Neural cell (in vitro differentiated cells): ENCODE measurements around the gene FOCAD. TPM values are rescaled to one million over a fixed set of nuclear protein-coding genes. Genes with fewer than 3 reads are reported as not detected.

Experiments used
- H2AFZ ChIP-seq: fragments of 200-600, 300-800 bp; sonication (generic), shearing (Covaris generic); 2 replicates; pipeline ENCODE4 v1.6.0; 2014; ENCODE audit warnings: low read depth, mild to moderate bottlenecking, antibody characterized with exemption, low read length, moderate library complexity
- H3F3A ChIP-seq: fragments of 200-600 bp; shearing (Covaris generic); 2 replicates; pipeline ENCODE4 v1.6.1; 2016; ENCODE audit warnings: mild to moderate bottlenecking, moderate library complexity, mixed read lengths, antibody characterized with exemption, low read length; ENCODE audit not compliant: insufficient read depth, poor library complexity, severe bottlenecking
- H3K27ac ChIP-seq: fragments of 200-600, 300-800 bp; sonication (generic), shearing (Covaris generic); 2 replicates; pipeline ENCODE4 v1.5.1; 2014; ENCODE audit warnings: mild to moderate bottlenecking, low read length, moderate library complexity
- H3K27me3 ChIP-seq: fragments of 300-800, 200-600 bp; sonication (generic), shearing (Covaris generic); 2 replicates; pipeline ENCODE4 v1.6.0; 2014; ENCODE audit warnings: mild to moderate bottlenecking, low read depth, low read length, moderate library complexity; ENCODE audit not compliant: insufficient read depth
- H3K36me3 ChIP-seq: fragments of 300-800, 200-600 bp; sonication (generic), shearing (Covaris generic); 2 replicates; pipeline ENCODE4 v1.5.1; 2014; ENCODE audit warnings: mild to moderate bottlenecking, antibody characterized with exemption, low read length, moderate library complexity; ENCODE audit not compliant: insufficient read depth
- H3K4me2 ChIP-seq: fragments of 300-800, 200-600 bp; sonication (generic), shearing (Covaris generic); 2 replicates; pipeline ENCODE4 v1.6.0; 2014; ENCODE audit warnings: mild to moderate bottlenecking, low read length
- H3K4me3 ChIP-seq: fragments of 300-800, 200-600 bp; sonication (generic), shearing (Covaris generic); 2 replicates; pipeline ENCODE4 v1.5.1; 2014; ENCODE audit warnings: mild to moderate bottlenecking, low read length, moderate library complexity
- H3K79me2 ChIP-seq: fragments of 200-600 bp; shearing (Covaris generic); replicated peaks from 2 replicates; pipeline ENCODE4 v1.6.0; 2014; ENCODE audit warnings: mild to moderate bottlenecking, low read length, moderate library complexity; ENCODE audit not compliant: insufficient read depth
- H3K9ac ChIP-seq: fragments of 300-800, 200-600 bp; sonication (generic), shearing (Covaris generic); 2 replicates; pipeline ENCODE4 v1.6.1; 2016; ENCODE audit warnings: mild to moderate bottlenecking, low read length, mixed read lengths
- H3K9me2 ChIP-seq: fragments of 200-600 bp; shearing (Covaris generic); 2 replicates; pipeline ENCODE4 v1.6.1; 2016; ENCODE audit warnings: mild to moderate bottlenecking, low read length, mixed read lengths; ENCODE audit not compliant: insufficient read depth
- H3K9me3 ChIP-seq: fragments of 200-600, 300-800 bp; sonication (generic), shearing (Covaris generic); 2 replicates; pipeline ENCODE4 v1.6.1; 2016; ENCODE audit warnings: mild to moderate bottlenecking, mixed run types, low read length, moderate library complexity, mixed read lengths
- H4K20me1 ChIP-seq: fragments of 200-600 bp; shearing (Covaris generic); 2 replicates; pipeline ENCODE4 v1.6.1; 2016; ENCODE audit warnings: mild to moderate bottlenecking, mixed run types; ENCODE audit not compliant: insufficient read depth
- EP300 ChIP-seq: fragments of 450-650 bp; conservative IDR thresholded peaks from 2 replicates; pipeline ENCODE4 v1.6.1; 2014; ENCODE audit warnings: antibody characterized with exemption, mild to moderate bottlenecking, moderate library complexity; ENCODE audit not compliant: poor library complexity, severe bottlenecking
- EZH2 ChIP-seq: fragments of 200-600, 300-800 bp; shearing (Covaris generic), sonication (generic); IDR thresholded peaks from 2 replicates; pipeline ENCODE4 v1.6.1; 2014; ENCODE audit warnings: antibody characterized with exemption, low read length, borderline replicate concordance, mild to moderate bottlenecking; ENCODE audit not compliant: insufficient read depth, poor library complexity, severe bottlenecking
- MXI1 ChIP-seq: fragments of 450-650 bp; conservative IDR thresholded peaks from 2 replicates; pipeline ENCODE4 v1.6.1; 2014; ENCODE audit warnings: antibody characterized with exemption, mild to moderate bottlenecking; ENCODE audit not compliant: poor library complexity, severe bottlenecking
- POLR2AphosphoS5 ChIP-seq: IDR thresholded peaks from 2 replicates; pipeline ENCODE4 v1.6.1; 2012
- RAD21 ChIP-seq: fragments of 450-650 bp; conservative IDR thresholded peaks from 2 replicates; pipeline ENCODE4 v1.6.1; 2014; ENCODE audit warnings: antibody characterized with exemption, mild to moderate bottlenecking, moderate library complexity
- REST ChIP-seq: IDR thresholded peaks from 2 replicates; pipeline ENCODE4 v1.6.1; 2012; ENCODE audit warnings: borderline replicate concordance
- SMC3 ChIP-seq: fragments of 450-650 bp; conservative IDR thresholded peaks from 2 replicates; pipeline ENCODE4 v1.6.1; 2014; ENCODE audit warnings: antibody characterized with exemption, mild to moderate bottlenecking, moderate library complexity; ENCODE audit not compliant: poor library complexity
- TAF1 ChIP-seq: IDR thresholded peaks from 2 replicates; pipeline ENCODE4 v1.6.1; 2012; ENCODE audit warnings: low read depth
- polyA plus RNA-seq: library from polyadenylated mRNA; depleted of rRNA; stranded (reverse); fragments of >200 nt; gene quantifications from 2 replicates; pipeline ENCODE4 v1.2.3, GENCODE V29; 2014
- TF ChIP-seq, protein P1 (sequence below): fragments of 450-650 bp; IDR thresholded peaks from 2 replicates; pipeline ENCODE4 v1.5.1; 2014; ENCODE audit warnings: antibody characterized with exemption, mild to moderate bottlenecking, moderate library complexity; ENCODE audit not compliant: poor library complexity, severe bottlenecking

The FOCAD gene
- polyA plus RNA-seq, 1 donor from 2014 or later, result 23.5 TPM

GRCh38 chr9:20760246-20760891 lies 76.3 kb downstream of the FOCAD start:
- Histone ChIP-seq H3K27me3 (no peaks in the 10 kb centered on the region), H3K4me2 (no peak overlapping the region), H4K20me1 (no peaks in the 10 kb centered on the region), H3K36me3 (no peaks in the 10 kb centered on the region), H3K9me3 (no peaks in the 10 kb centered on the region), H3K9me2 (no peaks in the 10 kb centered on the region), H3K79me2 (no peaks in the 10 kb centered on the region), H3K4me3 (no peak overlapping the region), H3K27ac (no peak overlapping the region), H3K9ac (no peak overlapping the region), H3F3A (no peaks in the 10 kb centered on the region), H2AFZ (no peak overlapping the region)
- no peak for TF ChIP-seq SMC3
- no peak for TF ChIP-seq TAF1
- no peak for TF ChIP-seq POLR2AphosphoS5
- no peak for TF ChIP-seq RAD21
- no peak for TF ChIP-seq MXI1
- TF ChIP-seq EP300, result no peak
- TF ChIP-seq, protein P1, sequence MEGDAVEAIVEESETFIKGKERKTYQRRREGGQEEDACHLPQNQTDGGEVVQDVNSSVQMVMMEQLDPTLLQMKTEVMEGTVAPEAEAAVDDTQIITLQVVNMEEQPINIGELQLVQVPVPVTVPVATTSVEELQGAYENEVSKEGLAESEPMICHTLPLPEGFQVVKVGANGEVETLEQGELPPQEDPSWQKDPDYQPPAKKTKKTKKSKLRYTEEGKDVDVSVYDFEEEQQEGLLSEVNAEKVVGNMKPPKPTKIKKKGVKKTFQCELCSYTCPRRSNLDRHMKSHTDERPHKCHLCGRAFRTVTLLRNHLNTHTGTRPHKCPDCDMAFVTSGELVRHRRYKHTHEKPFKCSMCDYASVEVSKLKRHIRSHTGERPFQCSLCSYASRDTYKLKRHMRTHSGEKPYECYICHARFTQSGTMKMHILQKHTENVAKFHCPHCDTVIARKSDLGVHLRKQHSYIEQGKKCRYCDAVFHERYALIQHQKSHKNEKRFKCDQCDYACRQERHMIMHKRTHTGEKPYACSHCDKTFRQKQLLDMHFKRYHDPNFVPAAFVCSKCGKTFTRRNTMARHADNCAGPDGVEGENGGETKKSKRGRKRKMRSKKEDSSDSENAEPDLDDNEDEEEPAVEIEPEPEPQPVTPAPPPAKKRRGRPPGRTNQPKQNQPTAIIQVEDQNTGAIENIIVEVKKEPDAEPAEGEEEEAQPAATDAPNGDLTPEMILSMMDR, result no peak

DNA sequence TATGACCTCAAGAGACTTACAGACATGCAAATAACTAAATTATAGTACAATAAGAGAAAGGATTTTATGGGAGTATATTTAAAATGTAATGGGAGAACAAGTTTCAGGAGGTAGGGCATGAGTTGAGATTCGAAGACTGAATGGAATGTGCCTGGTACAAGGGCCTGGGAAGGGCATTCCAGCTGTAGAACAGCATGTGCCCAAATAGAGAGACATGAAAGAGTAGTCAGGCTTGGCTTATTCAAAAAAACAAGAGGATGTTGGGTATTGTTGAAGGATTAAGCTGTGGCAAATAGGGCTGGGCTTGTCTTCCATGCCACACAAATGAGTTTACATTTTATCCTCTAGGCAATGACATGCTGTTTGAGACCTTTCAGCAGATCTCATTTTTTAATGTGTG lies 86.9 kb downstream of the FOCAD start:
- Histone ChIP-seq H3K9me3 (no peaks in the 10 kb centered on the region), H3K79me2 (no peaks in the 10 kb centered on the region), H3K4me3 (no peak overlapping the region), H3K4me2 (no peak overlapping the region), H3F3A (no peaks in the 10 kb centered on the region), H3K36me3 (no peaks in the 10 kb centered on the region), H3K9ac (no peak overlapping the region), H3K27me3 (no peaks in the 10 kb centered on the region), H2AFZ (no peak overlapping the region), H4K20me1 (no peaks in the 10 kb centered on the region), H3K27ac (no peak overlapping the region), H3K9me2 (no peaks in the 10 kb centered on the region)
- TF ChIP-seq EZH2, result no peak
- no peak for TF ChIP-seq RAD21
- no peak for TF ChIP-seq SMC3
- TF ChIP-seq, protein P1, result no peak
- TF ChIP-seq EP300, result no peak
- TF ChIP-seq POLR2AphosphoS5, result no peak
- TF ChIP-seq MXI1, result no peak
- TF ChIP-seq REST, result no peak
- no peak for TF ChIP-seq TAF1
